GM19452 (cell line): ENCODE measurements around the gene THADA.
"Not testable (repeated sequence)": the region's sequence is repeated elsewhere in the genome, so short reads cannot be mapped to it uniquely, and the experiment has no call there.

Experiments used
- ATAC-seq: cut with Tn5 transposase; IDR thresholded peaks from one replicate; pipeline ENCODE4 v1.9.1; 2021; ENCODE audit not compliant: unreplicated experiment

The THADA gene

GRCh38 chr2:43312755-43313641 lies 282.8 kb downstream of the THADA start:
- ATAC-seq = no peak

- ATAC-seq = no peak
Measured at GRCh38 chr2:43311276-43311675, 284.6 kb downstream of the THADA start.

GRCh38 chr2:43309935-43310334 lies 285.9 kb downstream of the THADA start:
- ATAC-seq = no peak

- ATAC-seq = no peak
Measured at GRCh38 chr2:43307973-43308372, 287.9 kb downstream of the THADA start.

- no peak for ATAC-seq
Measured at GRCh38 chr2:43307046-43307445, 288.8 kb downstream of the THADA start.

DNA sequence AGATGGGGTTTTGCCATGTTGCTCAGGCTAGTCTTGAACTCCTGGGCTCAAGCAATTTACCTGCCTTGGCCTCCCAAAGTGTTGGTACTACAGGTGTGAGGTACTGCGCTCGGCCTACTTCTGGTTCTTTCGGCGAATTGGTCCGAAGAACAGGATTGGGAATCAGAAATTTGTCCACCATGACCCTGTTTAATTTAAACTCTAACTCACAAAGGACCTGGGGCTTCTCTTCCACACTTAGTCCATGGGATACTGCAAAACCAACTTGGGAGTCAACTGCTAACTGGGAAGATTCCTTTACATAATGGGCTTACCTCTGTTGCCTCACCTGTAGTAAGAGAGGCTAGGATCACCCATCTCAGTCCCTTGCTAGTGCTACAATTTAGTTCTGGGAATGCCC lies 289.6 kb downstream of the THADA start:
- no peak for ATAC-seq

GRCh38 chr2:43305517-43305916 lies 290.3 kb downstream of the THADA start:
- no peak for ATAC-seq

- ATAC-seq = no peak
Measured at GRCh38 chr2:43305012-43305411, 290.8 kb downstream of the THADA start.

- ATAC-seq = no peak
Measured at GRCh38 chr2:43303889-43304288, 291.9 kb downstream of the THADA start.

DNA sequence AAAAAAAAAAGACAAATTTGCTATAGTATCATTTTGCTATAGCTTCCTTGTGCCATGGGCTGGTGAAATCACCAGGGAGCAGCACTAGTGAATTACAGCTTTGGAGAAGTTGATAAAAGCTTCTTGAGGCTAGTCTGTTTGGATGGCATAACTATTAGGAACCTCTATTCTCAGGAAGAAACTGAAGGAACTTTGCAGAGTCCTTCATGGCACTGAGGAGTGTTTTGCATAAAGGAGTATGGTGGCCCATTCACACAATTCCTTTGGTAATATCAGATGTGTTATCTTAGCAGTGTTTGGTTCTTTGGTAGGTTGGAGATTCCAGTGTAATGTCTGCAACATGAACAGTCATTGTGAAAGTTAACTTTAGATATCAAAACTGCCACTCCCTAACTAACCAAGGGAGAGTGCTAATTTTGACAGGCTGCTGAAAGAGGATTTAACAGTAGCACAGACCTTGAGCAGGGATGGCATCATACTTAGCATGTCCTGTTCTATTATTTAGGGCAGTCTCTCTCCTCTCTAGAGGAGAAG lies 292.8 kb downstream of the THADA start:
- no peak for ATAC-seq

GRCh38 chr2:43302182-43302960 lies 293.5 kb downstream of the THADA start:
- no peak for ATAC-seq

- no peak for ATAC-seq
Measured at GRCh38 chr2:43300781-43301583, 294.9 kb downstream of the THADA start.

DNA sequence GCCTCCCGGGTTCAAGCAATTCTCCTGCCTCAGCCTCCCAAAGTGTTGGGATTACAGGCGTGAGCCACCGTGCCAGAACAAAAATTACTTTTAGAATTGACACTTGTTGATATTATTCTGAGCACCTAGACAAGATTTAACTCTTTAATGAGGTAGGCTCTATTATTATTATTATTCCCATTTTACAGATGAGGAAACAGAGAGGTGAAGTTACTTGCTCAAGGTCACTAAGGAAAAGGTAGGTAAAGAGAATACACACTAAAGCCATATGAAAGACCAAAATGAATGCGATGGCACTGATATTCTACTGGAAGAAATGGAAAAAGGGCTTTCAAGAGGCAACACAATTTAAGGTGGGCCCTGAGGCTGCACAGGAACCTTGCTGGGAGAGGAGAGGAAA lies 295.6 kb downstream of the THADA start:
- ATAC-seq = no peak

DNA sequence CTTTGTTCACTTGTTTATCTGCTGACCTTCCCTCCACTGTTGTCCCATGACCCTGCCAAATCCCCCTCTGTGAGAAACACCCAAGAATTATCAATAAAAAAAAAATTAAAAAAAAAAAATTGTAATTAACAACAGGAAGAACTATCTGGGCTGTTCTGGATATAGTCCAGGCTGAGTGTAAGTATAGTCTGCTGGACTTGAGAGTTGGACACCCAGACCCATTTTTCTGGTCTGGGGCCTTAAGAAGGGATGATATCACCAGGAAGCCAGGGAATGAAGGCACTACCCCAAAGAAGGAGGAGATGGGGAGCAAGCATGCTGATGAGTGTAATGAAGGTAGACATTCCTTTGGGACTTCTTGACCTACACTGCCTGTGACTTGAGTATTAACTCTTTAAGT lies 297.3 kb downstream of the THADA start:
- ATAC-seq = no peak

- not testable (repeated sequence) for ATAC-seq
Measured at GRCh38 chr2:43297740-43298139, 298.1 kb downstream of the THADA start.

GRCh38 chr2:43294973-43295603 lies 300.8 kb downstream of the THADA start:
- no peak for ATAC-seq

- peak; percentile 97 for ATAC-seq
Measured at GRCh38 chr2:43293744-43294695, 301.8 kb downstream of the THADA start.

- no peak for ATAC-seq
Measured at GRCh38 chr2:43292851-43293743, 302.7 kb downstream of the THADA start.
